ENCODE measurements around the gene TAF1C.
A peak's percentile ranks its signal among the peaks of the same experiment; 100 is the strongest.
"Not testable (repeated sequence)": the region's sequence is repeated elsewhere in the genome, so short reads cannot be mapped to it uniquely, and the experiment has no call there.

Gene TAF1C

GRCh38 chr16:84209989-84210388, 23.1 kb upstream of the TAF1C start:
- FAIRE-seq, result no peak
- DNase-seq (ENCODE audit: low spot score), result no peak

GRCh38 chr16:84207879-84208278, 21.0 kb upstream of the TAF1C start:
- DNase-seq (ENCODE audit: low spot score) (no peak), FAIRE-seq (no peak)

GRCh38 chr16:84207251-84207650, 20.4 kb upstream of the TAF1C start:
- no peak for FAIRE-seq

GRCh38 chr16:84205976-84206691, 19.3 kb upstream of the TAF1C start:
- DNase-seq (ENCODE audit: low spot score), result no peak
- no peak for FAIRE-seq

More at GRCh38 chr16:84207251-84207650, 20.4 kb upstream of the TAF1C start:
- DNase-seq (ENCODE audit: low spot score), result no peak

- FAIRE-seq; DNase-seq (ENCODE audit: low spot score): not testable (repeated sequence)
These were observed 18.3 kb upstream of the TAF1C start for GRCh38 chr16:84205123-84205522.

DNA sequence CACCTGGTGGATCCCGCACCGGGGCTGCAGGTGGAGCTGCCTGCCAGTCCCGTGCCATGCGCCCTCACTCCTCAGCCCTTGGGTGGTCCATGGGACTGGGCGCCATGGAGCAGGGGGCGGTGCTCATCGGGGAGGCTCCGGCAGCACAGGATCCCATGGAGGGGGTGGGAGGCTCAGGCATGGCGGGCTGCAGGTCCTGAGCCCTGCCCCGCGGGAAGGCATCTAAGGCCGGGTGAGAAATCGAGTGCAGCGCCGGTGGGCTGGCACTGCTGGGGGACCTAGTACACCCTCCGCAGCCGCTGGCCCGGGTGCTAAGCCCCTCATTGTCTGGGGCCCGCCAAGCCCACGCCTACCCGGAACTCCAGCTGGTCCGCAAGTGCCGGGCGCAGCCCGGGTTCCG, 17.7 kb upstream of the TAF1C start:
- FAIRE-seq, result not testable (repeated sequence)

GRCh38 chr16:84199861-84200260, 13.0 kb upstream of the TAF1C start:
- FAIRE-seq, result no peak

More for the DNA sequence above, 17.7 kb upstream of the TAF1C start:
- not testable (repeated sequence) for DNase-seq (ENCODE audit: low spot score)

DNA sequence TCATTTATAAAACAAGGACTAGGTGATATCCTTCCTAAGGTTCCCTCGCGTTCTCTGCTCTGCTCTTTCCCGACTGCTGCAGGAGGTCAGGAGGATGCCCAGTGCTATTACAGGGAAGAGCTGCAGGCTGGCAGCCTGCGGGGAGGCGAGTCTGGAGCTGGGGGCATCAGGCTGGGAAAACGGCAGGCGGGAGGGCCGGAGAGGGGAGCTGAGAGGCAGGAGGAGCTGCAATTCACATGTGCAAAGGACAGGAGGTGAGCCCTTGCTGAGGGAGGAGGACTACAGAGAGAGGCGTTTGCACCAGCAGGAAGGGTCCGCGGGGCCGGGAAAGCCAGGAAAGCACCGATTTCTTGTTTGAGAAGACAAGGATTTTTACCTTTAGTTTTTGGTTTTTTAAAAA, 12.2 kb upstream of the TAF1C start:
- FAIRE-seq, result no peak
- no peak for DNase-seq (ENCODE audit: low spot score)

More at GRCh38 chr16:84199861-84200260, 13.0 kb upstream of the TAF1C start:
- DNase-seq (ENCODE audit: low spot score), result no peak

DNA sequence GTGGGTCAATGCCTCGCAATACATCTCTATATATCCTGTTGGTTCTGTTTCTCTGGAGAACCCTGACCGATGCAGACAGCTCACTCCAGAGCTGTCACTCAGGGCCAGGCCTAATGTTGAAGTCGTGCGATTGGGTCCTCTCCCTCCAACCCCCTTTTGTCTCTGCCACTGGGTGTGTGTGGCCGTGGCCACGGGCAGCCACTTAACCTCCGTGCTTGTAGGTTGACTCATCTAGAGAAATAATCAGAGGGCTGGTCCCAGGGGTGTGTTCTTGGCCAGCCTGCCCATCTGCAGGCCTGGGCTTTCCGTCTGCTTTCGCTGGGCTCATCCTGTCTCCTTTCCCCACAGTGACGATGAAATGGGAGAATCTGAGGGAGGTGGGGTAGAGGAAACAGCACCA, 11.5 kb upstream of the TAF1C start:
- peak; percentile 49 for DNase-seq (ENCODE audit: low spot score)
- FAIRE-seq, result no peak

- FAIRE-seq (no peak), DNase-seq (ENCODE audit: low spot score) (no peak)
These were observed 10.7 kb upstream of the TAF1C start for GRCh38 chr16:84197466-84198128.

GRCh38 chr16:84196727-84197394, 10.0 kb upstream of the TAF1C start:
- FAIRE-seq (no peak), DNase-seq (ENCODE audit: low spot score) (no peak)

DNA sequence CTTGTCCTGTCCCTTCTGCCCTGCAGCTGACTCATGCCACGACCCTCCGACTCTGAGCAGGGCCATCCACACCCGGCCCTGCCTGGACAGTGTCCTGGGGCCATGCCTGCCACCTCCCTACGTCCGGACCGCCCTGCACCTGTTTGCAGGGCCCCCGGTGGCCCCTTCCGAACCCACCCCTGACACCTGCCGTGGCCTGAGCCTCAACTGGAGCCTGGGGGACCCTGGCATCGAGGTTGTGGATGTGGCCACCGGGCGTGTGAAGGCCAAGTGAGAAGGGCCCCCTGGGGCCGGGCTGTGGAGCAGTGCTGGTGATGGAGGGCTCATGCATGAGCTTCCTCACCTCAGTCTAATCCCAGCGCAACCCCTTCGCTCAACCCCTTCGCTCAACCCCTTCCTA, 9.2 kb upstream of the TAF1C start:
- DNase-seq (ENCODE audit: low spot score) (no peak), FAIRE-seq (no peak)

GRCh38 chr16:84195201-84196093, 8.6 kb upstream of the TAF1C start:
- FAIRE-seq (no peak), DNase-seq (ENCODE audit: low spot score) (no peak)

DNA sequence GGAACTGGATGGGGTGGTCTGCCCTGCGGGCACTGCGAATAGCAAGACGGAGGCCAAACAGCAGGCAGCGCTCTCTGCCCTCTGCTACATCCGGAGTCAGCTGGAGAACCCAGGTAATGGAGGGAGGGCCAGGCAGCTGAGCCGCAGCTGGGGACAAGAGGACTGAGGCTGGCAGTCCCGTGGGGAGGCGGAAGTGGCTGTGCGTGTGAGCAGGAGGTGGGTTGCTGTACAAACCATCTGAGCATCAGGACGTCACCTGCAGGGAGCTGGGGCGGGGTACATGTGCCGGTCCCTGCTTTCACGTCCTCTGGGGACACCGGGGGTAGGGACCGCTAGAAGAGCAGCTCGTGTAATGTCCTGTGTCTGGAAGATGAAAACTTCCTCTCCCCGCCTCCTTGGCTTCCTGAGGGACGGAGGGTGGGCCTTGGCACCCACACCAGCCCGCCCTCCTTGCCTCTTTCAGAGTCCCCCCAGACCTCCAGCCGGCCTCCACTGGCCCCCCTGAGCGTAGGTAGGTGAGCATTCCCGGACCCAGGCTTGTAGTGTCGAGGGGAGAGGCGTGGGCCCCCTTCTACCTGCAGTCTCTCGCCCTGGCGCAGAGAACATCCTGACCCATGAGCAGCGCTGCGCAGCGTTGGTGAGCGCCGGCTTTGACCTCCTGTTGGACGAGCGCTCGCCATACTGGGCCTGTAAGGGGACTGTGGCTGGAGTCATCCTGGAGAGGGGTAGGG, 7.8 kb upstream of the TAF1C start:
- DNase-seq (ENCODE audit: low spot score) (no peak), FAIRE-seq (no peak)

DNA sequence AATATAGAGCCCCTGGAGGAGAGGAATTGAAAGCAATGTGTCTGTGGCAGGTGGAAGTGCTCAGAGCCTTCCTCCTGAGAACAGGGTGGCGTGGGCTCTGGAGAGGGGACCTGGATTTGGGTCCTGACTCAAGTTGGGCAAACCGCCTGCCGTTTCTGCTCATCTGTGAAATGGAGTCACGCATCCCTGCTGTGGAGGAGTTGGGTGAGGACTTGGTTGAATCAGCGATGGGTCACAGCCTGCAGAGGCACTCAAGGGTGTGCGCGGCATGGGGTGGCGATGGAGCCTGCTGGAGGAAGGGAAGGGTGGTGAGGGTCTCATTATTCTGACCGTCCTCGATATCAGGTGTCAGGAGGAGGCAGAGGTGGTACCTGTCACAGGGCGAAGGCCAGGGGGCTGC, 7.2 kb upstream of the TAF1C start:
- DNase-seq (ENCODE audit: low spot score) (no peak), FAIRE-seq (no peak)

GRCh38 chr16:84193480-84193879, 6.6 kb upstream of the TAF1C start:
- DNase-seq (ENCODE audit: low spot score), result no peak
- FAIRE-seq, result no peak

DNA sequence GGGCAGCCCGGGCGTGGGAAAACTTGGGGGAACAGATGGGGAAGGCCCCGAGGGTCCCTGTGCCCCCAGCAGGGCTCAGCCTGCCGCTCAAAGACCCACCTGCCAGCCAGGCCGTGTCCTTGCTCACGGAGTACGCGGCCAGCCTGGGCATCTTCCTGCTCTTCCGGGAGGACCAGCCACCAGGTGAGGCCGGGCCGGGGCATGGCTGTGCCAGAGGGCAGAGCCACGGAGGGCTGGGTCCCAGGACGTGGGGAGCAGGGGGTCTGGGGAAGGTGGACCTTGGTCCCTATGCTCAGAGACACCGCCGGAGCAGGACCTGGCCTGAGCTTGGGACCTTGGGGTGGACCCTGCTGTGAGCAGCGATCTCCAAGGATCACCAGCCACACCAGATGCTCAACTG, 4.6 kb upstream of the TAF1C start:
- FAIRE-seq (no peak), DNase-seq (ENCODE audit: low spot score) (no peak)

DNA sequence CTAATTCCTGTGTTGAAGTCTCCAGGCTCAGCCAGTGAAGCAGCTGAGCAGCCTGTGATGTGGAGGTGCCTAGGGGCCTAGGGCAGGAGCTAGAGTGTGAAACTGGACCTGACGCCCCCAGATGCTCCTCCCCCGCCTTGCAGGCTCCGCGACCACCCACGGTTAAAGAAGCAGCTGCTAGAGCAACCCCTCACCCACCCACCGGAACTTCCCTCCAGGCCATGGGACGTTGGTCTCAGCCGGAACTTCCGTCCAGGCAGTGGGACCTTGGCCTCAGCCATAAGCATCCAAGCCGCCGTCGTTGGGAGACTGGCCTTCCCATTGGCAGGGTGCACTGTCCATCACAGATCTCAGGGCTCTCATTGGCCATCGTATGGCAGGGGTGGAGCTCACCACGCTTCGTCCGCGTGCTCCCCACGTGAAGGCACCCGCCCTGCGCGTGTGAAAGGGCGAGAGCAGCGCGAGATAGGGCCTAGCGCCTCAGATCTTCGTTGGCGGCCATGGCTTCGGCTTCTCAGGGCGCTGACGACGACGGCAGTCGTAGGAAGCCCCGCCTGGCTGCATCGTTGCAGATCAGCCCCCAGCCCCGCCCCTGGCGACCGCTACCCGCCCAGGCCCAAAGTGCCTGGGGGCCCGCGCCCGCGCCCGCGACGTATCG, 4.0 kb upstream of the TAF1C start, which contains the start of gene ADAD2:
Gene ADAD2, plus strand, starts transcription at position 427 of the 658 bp plus-strand sequence. Its CDS starts 74 bp downstream, at position 501.
- FAIRE-seq, result no peak
- DNase-seq (ENCODE audit: low spot score), result no peak

DNA sequence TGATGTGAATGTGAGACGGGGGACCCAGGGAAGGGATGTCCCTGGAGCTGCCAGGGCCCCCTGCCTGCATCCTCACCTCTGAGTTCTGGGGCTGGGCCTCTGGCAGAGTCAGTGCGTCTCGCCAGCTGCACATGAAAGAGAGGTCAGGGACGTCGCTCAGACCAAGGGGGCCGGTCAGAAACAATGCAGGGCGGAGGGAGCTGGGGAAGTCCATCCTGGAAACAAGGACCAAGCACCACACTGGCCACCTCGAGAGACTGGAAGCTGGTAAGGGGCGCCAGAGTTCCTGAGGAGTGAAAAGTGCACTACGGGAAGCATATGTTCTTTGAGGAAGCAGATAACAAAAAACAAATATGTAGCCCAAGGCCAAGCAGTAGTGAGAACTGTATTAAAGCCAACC, 2.1 kb downstream of the TAF1C start:
- no peak for FAIRE-seq

More for the DNA sequence above, 2.1 kb downstream of the TAF1C start:
- no peak for DNase-seq (ENCODE audit: low spot score)
